IPS-18c (cell line): ENCODE data around the gene FRAS1.
"Not testable (repeated sequence)": the region's sequence is repeated elsewhere in the genome, so short reads cannot be mapped to it uniquely, and the experiment has no call there.

Experiments used
- H3K4me3 ChIP-seq: 2 replicates; pipeline ENCODE4 v1.7.0; 2013; ENCODE audit warnings: low read depth, mild to moderate bottlenecking, low read length, moderate library complexity; ENCODE audit not compliant: insufficient read depth
- H3K9me3 ChIP-seq: one replicate; pipeline ENCODE4 v1.6.1; 2013; ENCODE audit warnings: mild to moderate bottlenecking, low read length, moderate library complexity; ENCODE audit not compliant: control insufficient read depth, insufficient read depth

The FRAS1 gene

DNA sequence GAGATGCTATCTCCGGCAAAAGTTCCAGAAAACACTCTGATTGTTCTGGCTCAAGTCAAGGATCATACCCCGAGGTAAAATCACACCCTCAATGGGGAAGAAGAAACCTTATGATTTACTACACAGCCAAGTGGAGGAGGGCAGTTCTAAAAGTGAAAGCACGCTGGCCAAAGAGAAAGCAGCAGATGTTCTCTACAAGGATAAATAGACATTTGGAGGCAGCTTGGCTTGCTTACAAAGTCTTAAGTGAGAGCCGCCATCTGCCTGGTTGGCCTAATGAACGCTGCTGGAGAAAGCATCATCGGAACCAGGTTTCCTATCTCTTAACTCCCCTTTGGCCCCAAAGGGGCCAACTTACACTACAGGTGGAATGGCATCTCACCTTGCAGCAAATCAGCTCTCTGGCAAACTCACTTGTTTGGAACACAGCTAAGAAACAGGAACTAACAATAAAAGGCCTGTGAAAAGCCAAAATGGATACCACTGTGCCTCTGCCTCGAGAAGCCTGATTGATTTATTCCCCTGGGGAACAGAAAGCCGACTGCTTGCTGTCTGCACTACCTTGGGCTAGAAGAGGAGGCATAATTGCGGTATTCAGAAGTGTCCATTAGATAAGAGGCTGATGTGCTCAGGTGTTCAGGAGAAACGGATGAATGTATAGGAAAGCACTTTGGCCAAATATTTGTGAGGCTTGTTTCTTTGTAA, 22.8 kb downstream of the FRAS1 start:
- Histone ChIP-seq H3K9me3 (no peaks in the 10 kb centered on the region), H3K4me3 (no peak overlapping the region)

DNA sequence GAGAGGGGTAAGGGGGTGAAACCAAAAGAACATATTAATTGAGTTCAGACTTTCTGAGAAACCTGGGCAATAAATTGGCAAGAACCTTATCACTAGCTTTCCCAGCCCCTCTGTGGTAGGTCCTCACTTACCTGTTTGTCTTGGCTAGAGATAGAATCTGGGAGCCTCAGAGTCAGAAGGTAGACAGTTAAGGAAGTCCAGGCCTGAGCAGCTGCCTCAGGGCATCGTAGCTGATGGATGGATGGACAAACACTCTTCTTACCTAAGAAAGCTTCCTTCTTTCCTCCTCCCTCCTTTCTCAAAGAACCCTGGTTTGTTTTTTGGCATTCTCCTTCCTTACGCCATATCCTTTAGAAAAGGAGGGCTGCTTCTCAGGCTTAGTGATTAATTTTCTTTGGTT, 24.4 kb downstream of the FRAS1 start:
- Histone ChIP-seq H3K4me3 (no peak overlapping the region), H3K9me3 (no peaks in the 10 kb centered on the region)

DNA sequence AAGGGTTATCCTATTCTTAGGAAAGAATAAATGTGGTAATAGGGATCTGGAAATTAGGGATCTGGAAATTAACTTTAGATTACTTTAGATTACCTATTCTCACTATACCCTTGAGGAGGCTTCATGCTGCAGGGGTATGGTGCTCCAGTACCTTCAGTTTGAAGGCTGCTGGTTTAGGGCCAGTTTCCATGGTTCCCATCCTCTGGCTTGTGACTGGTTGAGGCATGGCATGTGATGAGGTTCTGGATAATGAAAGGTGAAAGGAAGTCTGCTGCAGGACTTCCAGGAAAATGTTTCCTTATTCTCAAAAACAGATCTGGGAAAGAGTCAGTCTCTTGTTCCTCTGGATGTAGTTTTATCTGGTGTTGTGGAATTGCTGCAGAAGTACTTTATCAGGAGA, 25.9 kb downstream of the FRAS1 start:
- Histone ChIP-seq H3K9me3 (no peaks in the 10 kb centered on the region), H3K4me3 (no peak overlapping the region)

DNA sequence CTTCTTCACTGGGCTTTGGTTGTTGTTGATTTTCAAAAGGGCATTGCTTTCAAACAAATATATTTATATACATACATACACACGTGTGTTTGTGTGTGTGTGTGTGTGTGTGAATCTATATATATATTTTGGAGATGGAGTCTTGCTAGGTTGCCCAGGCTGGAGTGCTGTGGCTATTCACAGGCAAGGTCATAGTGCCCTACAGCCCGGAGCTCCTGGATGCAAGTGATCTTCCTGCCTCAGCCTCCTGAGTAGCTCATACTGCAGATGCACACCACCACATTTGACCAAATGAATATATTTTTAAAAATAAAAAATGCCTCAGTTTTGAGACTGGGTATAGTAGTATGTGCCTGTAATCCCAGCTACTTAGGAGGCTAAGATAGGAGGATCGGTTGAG, 34.4 kb downstream of the FRAS1 start:
- H3K4me3 ChIP-seq: no peak overlapping the region
- H3K9me3 ChIP-seq: peaks cover 8% of the 10 kb centered on the region

DNA sequence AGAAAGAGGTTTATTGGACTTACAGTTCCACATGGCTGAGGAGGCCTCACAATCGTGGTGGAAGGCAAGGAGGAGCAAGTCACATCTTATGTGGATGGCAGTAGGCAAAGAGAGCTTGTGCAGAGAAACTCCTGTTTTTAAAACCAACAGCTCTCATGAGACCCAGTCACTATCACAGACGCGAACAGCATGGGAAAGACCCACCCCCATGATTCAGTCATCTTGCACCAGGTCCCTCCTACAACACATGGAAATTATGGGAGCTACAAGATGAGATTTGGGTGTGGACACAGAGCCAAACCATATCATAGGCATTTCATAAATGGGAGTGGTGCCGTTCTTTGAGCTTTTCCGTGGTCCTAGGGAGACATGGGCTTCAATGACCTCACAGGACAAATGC, 35.2 kb downstream of the FRAS1 start:
- not testable (repeated sequence) for H3K4me3 ChIP-seq, H3K9me3 ChIP-seq

- no peak overlapping the region for H3K4me3 ChIP-seq
- H3K9me3 ChIP-seq: peaks cover 8% of the 10 kb centered on the region
Observed at GRCh38 chr4:78092850-78093249, 35.7 kb downstream of the FRAS1 start.

- no peak overlapping the region for H3K4me3 ChIP-seq
- H3K9me3 ChIP-seq: peaks cover 8% of the 10 kb centered on the region
Observed at GRCh38 chr4:78095081-78095480, 38.0 kb downstream of the FRAS1 start.

- peaks cover 6% of the 10 kb centered on the region for H3K9me3 ChIP-seq
- no peak overlapping the region for H3K4me3 ChIP-seq
Observed at GRCh38 chr4:78099058-78099457, 41.9 kb downstream of the FRAS1 start.

DNA sequence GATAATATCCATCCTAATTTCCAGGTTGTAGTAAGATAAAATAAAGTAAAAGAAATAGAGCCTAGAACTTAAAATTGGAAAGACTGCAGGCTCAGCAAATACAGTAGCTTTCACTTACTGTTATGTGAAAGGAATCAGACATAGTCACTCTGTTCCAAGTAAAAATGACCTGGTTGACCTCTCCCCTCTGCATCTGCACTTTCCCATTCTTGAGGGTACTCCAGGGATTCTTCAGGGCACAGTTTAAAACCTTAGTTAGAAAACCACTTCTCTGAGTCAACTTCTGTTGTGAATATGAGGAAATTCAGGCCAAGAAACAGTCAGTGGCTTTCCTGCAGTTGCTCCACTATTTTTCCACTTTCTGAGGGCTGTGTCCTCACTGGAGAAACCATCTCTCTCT, 42.9 kb downstream of the FRAS1 start:
- peaks cover 6% of the 10 kb centered on the region for H3K9me3 ChIP-seq
- no peak overlapping the region for H3K4me3 ChIP-seq

DNA sequence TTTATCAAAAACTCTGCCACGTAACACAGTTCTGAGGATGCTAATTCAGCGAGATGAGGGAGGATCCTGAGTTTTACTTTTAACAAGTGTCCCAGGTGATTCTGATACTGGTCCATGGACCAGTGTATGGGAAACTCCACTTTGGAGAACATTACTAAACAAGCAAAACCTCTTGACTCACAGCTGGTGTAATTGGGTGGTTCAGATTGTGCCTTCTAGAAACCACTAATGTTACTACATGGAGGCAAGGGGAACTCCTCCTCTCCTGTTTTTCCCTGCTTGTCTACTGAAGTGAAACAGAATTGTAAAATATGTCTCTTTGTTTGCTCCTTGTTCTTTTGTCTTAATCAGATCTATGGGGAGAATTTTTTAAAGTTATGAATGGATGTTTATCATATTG, 62.6 kb downstream of the FRAS1 start:
- Histone ChIP-seq H3K9me3 (no peaks in the 10 kb centered on the region), H3K4me3 (no peak overlapping the region)

GRCh38 chr4:78120144-78120880, 63.2 kb downstream of the FRAS1 start:
- no peak overlapping the region for H3K4me3 ChIP-seq
- H3K9me3 ChIP-seq: no peaks in the 10 kb centered on the region

GRCh38 chr4:78121338-78121904, 64.3 kb downstream of the FRAS1 start:
- Histone ChIP-seq H3K9me3 (no peaks in the 10 kb centered on the region), H3K4me3 (no peak overlapping the region)

- not testable (repeated sequence) for H3K4me3 ChIP-seq, H3K9me3 ChIP-seq
Observed at GRCh38 chr4:78125834-78126331, 68.8 kb downstream of the FRAS1 start.

DNA sequence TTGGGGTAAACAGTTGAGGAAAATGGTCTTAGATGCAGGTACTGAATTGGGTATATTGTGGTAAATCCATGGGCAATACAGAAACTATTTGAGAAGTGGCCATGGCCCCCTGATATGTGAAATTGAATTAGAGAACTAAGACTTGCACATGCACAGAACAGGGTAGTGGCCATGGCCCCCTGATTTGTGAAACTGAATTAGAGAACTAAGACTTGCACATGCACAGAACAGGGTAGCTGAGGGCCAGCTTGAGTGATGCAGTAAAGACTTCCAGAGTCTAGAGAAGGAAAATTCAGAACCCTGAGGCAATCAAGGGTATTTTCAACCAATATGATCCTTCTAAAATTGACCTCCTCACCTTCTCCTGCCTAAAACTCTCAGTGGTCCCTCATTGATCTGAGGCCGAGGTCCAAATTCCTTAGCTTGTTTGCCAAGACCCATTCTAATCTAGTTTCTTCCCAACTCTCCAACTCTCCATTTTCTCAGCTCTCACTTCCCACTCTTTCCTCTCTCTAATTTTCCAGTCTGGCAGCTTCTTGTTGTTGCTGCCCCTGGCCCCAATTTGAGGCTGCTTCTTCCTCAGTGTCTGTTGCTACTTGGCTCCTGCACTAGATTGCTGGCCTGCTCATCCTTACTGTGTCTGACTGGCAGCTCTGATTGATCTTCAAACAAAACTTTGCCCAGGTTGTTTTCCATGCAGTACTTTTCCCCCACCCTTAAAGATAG, 72.4 kb downstream of the FRAS1 start:
- Histone ChIP-seq H3K9me3 (no peaks in the 10 kb centered on the region), H3K4me3 (no peak overlapping the region)

DNA sequence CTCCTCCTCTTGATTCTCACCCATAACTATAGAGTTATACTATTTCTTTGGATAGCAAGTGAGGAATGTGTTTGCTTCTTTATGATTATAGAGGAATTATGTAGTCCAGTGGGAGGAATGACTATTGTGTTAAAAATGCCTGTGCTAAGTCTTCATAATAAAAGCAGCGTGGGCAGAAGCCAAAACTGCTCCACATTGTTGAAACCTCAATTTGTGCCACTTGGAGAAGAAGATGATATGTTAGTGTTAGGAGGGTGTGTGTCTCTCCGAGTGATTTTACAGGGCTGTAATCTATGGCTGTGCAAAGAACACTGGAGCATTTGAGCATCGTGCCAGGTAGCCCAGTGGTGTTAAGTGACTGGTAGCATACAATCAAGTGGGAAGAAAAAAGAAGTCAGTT, 74.3 kb downstream of the FRAS1 start:
- no peaks in the 10 kb centered on the region for H3K9me3 ChIP-seq
- H3K4me3 ChIP-seq: no peak overlapping the region

DNA sequence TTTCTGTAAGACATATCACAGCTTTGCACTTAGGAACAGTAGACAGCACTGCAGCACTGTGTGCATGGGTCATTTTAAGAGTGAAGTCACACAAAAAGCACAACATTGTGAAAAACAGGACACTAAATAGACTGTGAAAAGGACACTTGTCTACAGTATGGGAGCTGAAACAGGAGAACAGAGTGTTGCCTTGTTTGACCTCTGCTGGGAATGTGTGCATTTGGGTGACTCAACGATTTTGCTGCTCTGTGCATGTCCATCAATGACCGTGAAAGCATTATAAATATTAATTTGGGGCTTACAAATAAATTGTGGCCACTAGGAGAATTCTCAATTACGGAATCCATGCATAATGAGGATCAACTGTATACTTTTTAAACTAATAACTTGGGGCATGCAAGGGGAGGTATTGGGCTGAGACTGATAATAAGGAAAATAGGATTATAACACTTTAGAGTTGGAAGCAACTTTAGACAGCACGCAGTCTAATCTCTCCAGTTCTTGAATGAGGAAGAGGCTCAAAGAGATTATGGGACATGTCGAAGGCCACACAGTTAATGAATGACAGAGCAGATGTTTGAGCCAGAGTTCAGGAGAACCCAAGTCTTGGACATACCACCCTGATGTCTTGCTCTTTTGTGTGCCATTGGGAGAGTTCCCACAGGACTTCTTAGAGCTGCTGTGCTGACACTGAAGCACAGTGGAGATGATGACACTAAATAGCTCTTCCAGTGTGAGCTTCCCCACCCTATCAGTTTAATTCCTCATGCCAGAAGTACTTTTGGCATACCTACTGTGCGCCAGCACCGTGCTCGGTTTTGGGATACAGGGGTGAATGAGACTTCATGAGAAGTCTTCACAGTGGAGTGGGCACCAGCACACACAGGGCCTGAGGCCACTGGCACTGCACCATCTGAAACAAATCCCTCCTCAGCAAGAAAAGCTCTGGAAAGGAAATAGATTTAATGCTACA, 79.3 kb downstream of the FRAS1 start:
- Histone ChIP-seq H3K4me3 (no peak overlapping the region), H3K9me3 (no peaks in the 10 kb centered on the region)

DNA sequence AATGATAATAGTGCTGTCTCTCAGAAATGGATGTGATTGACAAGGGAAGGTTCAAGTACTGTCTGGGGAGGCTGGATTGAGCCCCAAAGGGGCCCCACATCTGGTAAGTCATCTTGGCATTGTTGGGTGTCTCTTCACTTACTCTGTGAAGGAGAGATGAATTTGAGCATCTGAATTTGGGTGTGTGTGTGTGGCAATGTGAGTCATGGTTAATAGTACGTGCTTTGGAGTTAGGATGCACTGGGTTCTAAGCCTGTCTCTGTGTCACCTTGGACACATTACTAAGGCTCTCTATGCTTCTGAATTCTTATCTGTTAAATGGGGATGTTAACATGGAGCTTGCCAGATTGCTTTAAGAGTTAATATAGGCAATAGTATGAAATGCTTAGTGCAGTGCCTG, 80.4 kb downstream of the FRAS1 start:
- H3K4me3 ChIP-seq: no peak overlapping the region
- no peaks in the 10 kb centered on the region for H3K9me3 ChIP-seq
